Mesothelial cell of epicardium (in vitro differentiated cells): ENCODE measurements around the gene AMBP. TPM values are rescaled to one million over a fixed set of nuclear protein-coding genes. Genes with fewer than 3 reads are reported as not detected.

Source experiments
- DNase-seq, 2 experiments: peaks; one replicate each; pipeline ENCODE4 v3.0.0; 2021; ENCODE audit warnings: low spot score in 2 of 2; ENCODE audit not compliant: unreplicated experiment in 2 of 2
- H3K27ac Mint-ChIP-seq: 2 replicates; pipeline ENCODE4 v1.8.0; 2021; ENCODE audit warnings: mixed read lengths
- H3K27me3 Mint-ChIP-seq: 2 replicates; pipeline ENCODE4 v1.8.0; 2021; ENCODE audit warnings: low read depth, mixed read lengths
- H3K36me3 Mint-ChIP-seq: 2 replicates; pipeline ENCODE4 v1.8.0; 2021; ENCODE audit warnings: mixed read lengths
- H3K4me1 Mint-ChIP-seq: 2 replicates; pipeline ENCODE4 v1.8.0; 2021; ENCODE audit warnings: mixed read lengths
- H3K4me3 Mint-ChIP-seq: 2 replicates; pipeline ENCODE4 v1.8.0; 2021; ENCODE audit warnings: mild to moderate bottlenecking, moderate library complexity, mixed read lengths
- H3K9me3 Mint-ChIP-seq: 2 replicates; pipeline ENCODE4 v1.8.0; 2021; ENCODE audit warnings: mixed read lengths
- CTCF ChIP-seq: fragments of 200-600 bp; sonication (generic); IDR thresholded peaks from one replicate; pipeline ENCODE4 v1.5.0; 2021; ENCODE audit warnings: antibody characterized with exemption; ENCODE audit not compliant: unreplicated experiment
- total RNA-seq: library from RNA; stranded (reverse); gene quantifications from 3 replicates; pipeline ENCODE4 v1.2.1, GENCODE V29; 2021

Gene AMBP
- total RNA-seq, 1 donor from 2014 or later: 0.22 TPM

- peak; percentile 61 to 88 for DNase-seq
- no peak overlapping the region for H3K4me3 Mint-ChIP-seq
- no peak overlapping the region for H3K27ac Mint-ChIP-seq
- H3K36me3 Mint-ChIP-seq: no peaks in the 10 kb centered on the region
- H3K9me3 Mint-ChIP-seq: no peaks in the 10 kb centered on the region
- peaks cover 27% of the 10 kb centered on the region for H3K27me3 Mint-ChIP-seq
- TF ChIP-seq CTCF: peak; percentile 77
- H3K4me1 Mint-ChIP-seq: peaks cover 6% of the 10 kb centered on the region
Measured at GRCh38 chr9:114108016-114108833, 30.1 kb upstream of the AMBP start.

GRCh38 chr9:114107286-114108001, 29.3 kb upstream of the AMBP start:
- no peak for TF ChIP-seq CTCF
- no peak overlapping the region for H3K4me3 Mint-ChIP-seq
- H3K27me3 Mint-ChIP-seq: peaks cover 27% of the 10 kb centered on the region
- no peak for DNase-seq
- peaks cover 4% of the 10 kb centered on the region for H3K4me1 Mint-ChIP-seq
- peaks cover 3% of the 10 kb centered on the region for H3K36me3 Mint-ChIP-seq
- H3K27ac Mint-ChIP-seq: no peak overlapping the region
- peaks cover 4% of the 10 kb centered on the region for H3K9me3 Mint-ChIP-seq

- TF ChIP-seq CTCF: no peak
- Mint-ChIP-seq H3K27ac (no peak overlapping the region), H3K4me3 (no peak overlapping the region), H3K4me1 (peaks cover 4% of the 10 kb centered on the region), H3K9me3 (peaks cover 12% of the 10 kb centered on the region), H3K27me3 (peaks cover 34% of the 10 kb centered on the region), H3K36me3 (peaks cover 8% of the 10 kb centered on the region)
- DNase-seq: no peak
Measured at GRCh38 chr9:114105236-114105635, 27.1 kb upstream of the AMBP start.

GRCh38 chr9:114102484-114102883, 24.4 kb upstream of the AMBP start:
- H3K27ac Mint-ChIP-seq: no peak overlapping the region
- peaks cover 9% of the 10 kb centered on the region for H3K4me1 Mint-ChIP-seq
- DNase-seq: no peak
- no peak overlapping the region for H3K4me3 Mint-ChIP-seq
- no peak for TF ChIP-seq CTCF
- H3K27me3 Mint-ChIP-seq: peaks cover 51% of the 10 kb centered on the region
- H3K9me3 Mint-ChIP-seq: peaks cover 12% of the 10 kb centered on the region
- peaks cover 8% of the 10 kb centered on the region for H3K36me3 Mint-ChIP-seq

- H3K4me3 Mint-ChIP-seq: no peak overlapping the region
- peaks cover 12% of the 10 kb centered on the region for H3K9me3 Mint-ChIP-seq
- no peak for DNase-seq
- H3K27ac Mint-ChIP-seq: no peak overlapping the region
- H3K27me3 Mint-ChIP-seq: peaks cover 63% of the 10 kb centered on the region
- no peak for TF ChIP-seq CTCF
- H3K36me3 Mint-ChIP-seq: peaks cover 8% of the 10 kb centered on the region
- peaks cover 12% of the 10 kb centered on the region for H3K4me1 Mint-ChIP-seq
Measured at GRCh38 chr9:114100536-114100935, 22.4 kb upstream of the AMBP start.
